GM19035 (cell line): Measurements from ENCODE around the gene MATCAP1.

ENCODE experiments used
- ATAC-seq: cut with Tn5 transposase; IDR thresholded peaks from one replicate; pipeline ENCODE4 v1.9.1; 2021; ENCODE audit not compliant: unreplicated experiment

The MATCAP1 gene

GRCh38 chr16:67144943-67145342 is 38.8 kb downstream of the MATCAP1 start:
- ATAC-seq = no peak

- ATAC-seq = no peak
These were observed 41.4 kb downstream of the MATCAP1 start for GRCh38 chr16:67142342-67142741.

GRCh38 chr16:67141391-67141790 is 42.4 kb downstream of the MATCAP1 start:
- ATAC-seq = no peak

GRCh38 chr16:67137605-67138004 is 46.2 kb downstream of the MATCAP1 start:
- ATAC-seq = no peak

- no peak for ATAC-seq
These were observed 54.3 kb downstream of the MATCAP1 start for GRCh38 chr16:67129422-67129821.

- no peak for ATAC-seq
These were observed 54.9 kb downstream of the MATCAP1 start for GRCh38 chr16:67128887-67129286.

GRCh38 chr16:67128417-67128816 is 55.3 kb downstream of the MATCAP1 start:
- no peak for ATAC-seq
